ENCODE measurements around the gene LRRK1.

- TF ChIP-seq CTCF (conservative IDR thresholded peaks at IDR 0.05) (no peak), ZFX (IDR thresholded peaks at IDR 0.05) (no peak)
These were observed 69.7 kb downstream of the LRRK1 start for GRCh38 chr15:100988857-100989256.

Data from C4-2B (cell line).